ENCODE results near the gene SLC9A5. TPM values are rescaled to one million over a fixed set of nuclear protein-coding genes. Genes with fewer than 3 reads are reported as not detected.

The SLC9A5 gene
- total and polyA plus RNA-seq, 2 donors (not counting 3 experiments of a cell fraction or from before 2014, with no cell fraction given), result 2.7 to 2.8 TPM

DNA sequence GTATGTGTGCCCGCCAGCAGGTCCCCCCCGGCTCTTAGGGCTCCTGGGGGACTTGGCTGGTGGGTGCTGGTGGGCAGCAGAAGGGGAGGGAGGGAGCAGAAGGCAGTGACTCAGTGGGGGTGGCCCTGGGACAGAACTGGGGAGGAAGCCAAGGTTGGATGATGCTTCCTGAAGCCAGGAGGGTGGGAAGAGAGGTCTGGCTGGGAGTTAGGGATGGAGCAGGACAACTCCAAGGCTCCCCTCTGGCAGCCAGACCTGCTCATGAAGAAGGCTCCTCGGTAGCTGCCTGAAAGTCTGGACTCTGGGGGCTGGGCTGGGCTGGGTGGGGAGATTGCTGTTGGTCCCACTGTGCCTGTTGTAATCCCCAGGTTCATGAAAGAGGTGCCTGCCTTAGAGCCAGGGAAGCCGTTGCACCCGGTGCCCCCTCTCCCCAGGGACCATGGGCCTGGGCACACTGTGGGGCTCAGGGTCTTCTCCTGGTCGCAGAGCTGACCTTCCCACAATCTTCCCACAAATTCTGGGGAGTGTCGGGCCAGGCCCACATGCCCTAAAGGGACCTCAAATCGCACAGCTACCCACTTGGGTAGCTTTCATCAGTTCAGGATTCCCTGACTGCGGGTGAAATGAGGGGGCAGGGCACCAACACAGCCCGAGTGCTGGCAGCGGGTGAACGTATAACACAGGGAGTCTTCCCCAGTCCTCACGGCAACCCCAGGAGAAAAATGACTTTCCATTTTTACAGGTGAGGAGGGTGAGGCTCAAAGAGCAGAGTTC lies 29.4 kb downstream of the SLC9A5 start:
- Histone ChIP-seq H3K4me2 (ENCODE audit: insufficient read depth, low read length) (peak overlapping the region; percentile 59), H3K27ac (ENCODE audit: insufficient read depth, low read depth, low read length) (peak overlapping the region; percentile 78), H3K9me3 (replicated peaks; ENCODE audit: control insufficient read depth, insufficient read depth, low read length) (no peaks in the 10 kb centered on the region), H3K9ac (replicated peaks; ENCODE audit: extremely low read depth, insufficient read depth, low read length) (peak overlapping the region; percentile 71), H3K4me3 (replicated peaks in 1 of 3; ENCODE audit: insufficient read depth in 1 of 3, low read depth in 1 of 3, low read length in 3 of 3) (peak overlapping the region; percentile 16 to 60 (median 51)), H4K20me1 (replicated peaks; ENCODE audit: control insufficient read depth, extremely low read depth, insufficient read depth, low read length) (no peaks in the 10 kb centered on the region), H3K79me2 (ENCODE audit: control insufficient read depth, insufficient read depth, low read length) (peaks cover 9% of the 10 kb centered on the region), H3K27me3 (ENCODE audit: control insufficient read depth in 2 of 2, insufficient read depth in 2 of 2, low read length in 2 of 2) (no peaks in the 10 kb centered on the region), H3K4me1 (ENCODE audit: control insufficient read depth, extremely low read depth, insufficient read depth, low read length) (peaks cover 21% of the 10 kb centered on the region), H2AFZ (ENCODE audit: low read depth, low read length) (no peak overlapping the region), H3K9me1 (replicated peaks; ENCODE audit: control insufficient read depth, extremely low read depth, insufficient read depth, low read length) (no peaks in the 10 kb centered on the region), H3K36me3 (ENCODE audit: control insufficient read depth in 2 of 2, extremely low read depth in 1 of 2, insufficient read depth in 2 of 2, low read length in 2 of 2) (peaks cover 0 to 3% of the 10 kb centered on the region in 2 experiments)
- dilution Hi-C loops (cut with MboI; ENCODE audit: extremely low pct_ligation_motif_present, low sequenced_read_pairs) (no loop called here), intact Hi-C loops (cut with micrococcal nuclease) (loop anchor here (1.0 to 5.0 kb wide), 3 partner anchors 10 to 189 kb away; no protein-coding TSS in a partner anchor)
- POLR2A ChIA-PET, result interaction anchor here (0.5 to 1.3 kb wide), 4 partner anchors 12 to 145 kb away, joined by 3 to 7 read pairs (median 4); partner anchors contain the start of gene FHOD1
- peak; percentile 51 for TF ChIP-seq FOS (IDR thresholded peaks at IDR 0.05; ENCODE audit: borderline replicate concordance, insufficient read depth, low read length)
- TF ChIP-seq, protein P1, sequence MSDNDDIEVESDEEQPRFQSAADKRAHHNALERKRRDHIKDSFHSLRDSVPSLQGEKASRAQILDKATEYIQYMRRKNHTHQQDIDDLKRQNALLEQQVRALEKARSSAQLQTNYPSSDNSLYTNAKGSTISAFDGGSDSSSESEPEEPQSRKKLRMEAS (IDR thresholded peaks at IDR 0.05; ENCODE audit: insufficient read depth, insufficient read length), result no peak
- TF ChIP-seq JUN (IDR thresholded peaks at IDR 0.05; ENCODE audit: borderline replicate concordance, insufficient read depth, insufficient read length, low read depth), result no peak
- TF ChIP-seq, protein P2, sequence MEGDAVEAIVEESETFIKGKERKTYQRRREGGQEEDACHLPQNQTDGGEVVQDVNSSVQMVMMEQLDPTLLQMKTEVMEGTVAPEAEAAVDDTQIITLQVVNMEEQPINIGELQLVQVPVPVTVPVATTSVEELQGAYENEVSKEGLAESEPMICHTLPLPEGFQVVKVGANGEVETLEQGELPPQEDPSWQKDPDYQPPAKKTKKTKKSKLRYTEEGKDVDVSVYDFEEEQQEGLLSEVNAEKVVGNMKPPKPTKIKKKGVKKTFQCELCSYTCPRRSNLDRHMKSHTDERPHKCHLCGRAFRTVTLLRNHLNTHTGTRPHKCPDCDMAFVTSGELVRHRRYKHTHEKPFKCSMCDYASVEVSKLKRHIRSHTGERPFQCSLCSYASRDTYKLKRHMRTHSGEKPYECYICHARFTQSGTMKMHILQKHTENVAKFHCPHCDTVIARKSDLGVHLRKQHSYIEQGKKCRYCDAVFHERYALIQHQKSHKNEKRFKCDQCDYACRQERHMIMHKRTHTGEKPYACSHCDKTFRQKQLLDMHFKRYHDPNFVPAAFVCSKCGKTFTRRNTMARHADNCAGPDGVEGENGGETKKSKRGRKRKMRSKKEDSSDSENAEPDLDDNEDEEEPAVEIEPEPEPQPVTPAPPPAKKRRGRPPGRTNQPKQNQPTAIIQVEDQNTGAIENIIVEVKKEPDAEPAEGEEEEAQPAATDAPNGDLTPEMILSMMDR (IDR thresholded peaks at IDR 0.05; ENCODE audit: extremely low read depth in 1 of 2, insufficient read depth in 1 of 2, low read depth in 1 of 2, low read length in 2 of 2), result no peak
- peak; percentile 67 for TF ChIP-seq POLR2AphosphoS5 (IDR thresholded peaks at IDR 0.05; ENCODE audit: insufficient read depth, low read depth, low read length)
- peak; percentile 54 for TF ChIP-seq POLR2A (IDR thresholded peaks at IDR 0.05; ENCODE audit: low read depth, low read length)
- FAIRE-seq (peak; percentile 92), DNase-seq (ENCODE audit: low read depth, low spot score) (peak; percentile 69)
- CTCF ChIA-PET, result interaction anchor here (0.8 to 3.5 kb wide), 16 partner anchors 8 to 153 kb away, joined by 3 to 35 read pairs (median 4); partner anchors contain the start of genes FHOD1, HSD11B2, KCTD19 and LRRC36
- BruUV-seq (replicated peaks), result TSS peak; percentile 61

All from endothelial cell of umbilical vein (primary cell).